Stimulated activated CD8-positive, alpha-beta memory T cell treated with anti-CD3 and anti-CD28 coated beads, Interleukin-12 subunit alpha, Interleukin-12 subunit beta, amount 100 ng/mL, for 1 hour (primary cell): ENCODE data around the gene C17orf113.

Experiments used
- DNase-seq: peaks from one replicate; pipeline ENCODE4 v3.0.0-alpha.2; 2020; ENCODE audit warnings: low read depth

Gene C17orf113

GRCh38 chr17:42072323-42073187, 22.2 kb upstream of the C17orf113 start:
- DNase-seq = no peak

DNA sequence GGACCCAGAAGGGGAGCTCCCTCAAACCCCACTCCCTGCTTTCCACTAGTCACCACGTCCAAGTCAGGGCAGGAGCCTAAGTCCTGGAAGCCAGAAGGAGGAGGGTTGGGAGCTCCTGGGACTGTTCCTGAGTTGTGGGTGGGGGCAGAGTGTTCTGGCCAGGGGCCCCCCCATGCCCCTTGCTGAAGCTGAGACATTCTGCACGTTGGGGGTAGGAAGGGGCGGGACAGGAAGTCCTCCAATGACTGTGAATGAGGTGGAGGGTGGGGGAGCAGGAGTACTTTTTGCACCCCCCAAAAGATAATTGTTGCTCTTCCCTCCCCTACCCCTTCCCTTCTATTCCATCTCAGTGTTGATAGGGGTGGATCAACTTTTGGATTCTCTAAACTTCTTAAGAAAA, 21.4 kb upstream of the C17orf113 start:
- no peak for DNase-seq

- no peak for DNase-seq
Measured at GRCh38 chr17:42068979-42069378, 18.6 kb upstream of the C17orf113 start.

- peak; percentile 59 for DNase-seq
Measured at GRCh38 chr17:42067371-42068091, 17.1 kb upstream of the C17orf113 start.

- DNase-seq = no peak
Measured at GRCh38 chr17:42065201-42065600, 14.8 kb upstream of the C17orf113 start.

- DNase-seq = no peak
Measured at GRCh38 chr17:42062681-42063080, 12.3 kb upstream of the C17orf113 start.

DNA sequence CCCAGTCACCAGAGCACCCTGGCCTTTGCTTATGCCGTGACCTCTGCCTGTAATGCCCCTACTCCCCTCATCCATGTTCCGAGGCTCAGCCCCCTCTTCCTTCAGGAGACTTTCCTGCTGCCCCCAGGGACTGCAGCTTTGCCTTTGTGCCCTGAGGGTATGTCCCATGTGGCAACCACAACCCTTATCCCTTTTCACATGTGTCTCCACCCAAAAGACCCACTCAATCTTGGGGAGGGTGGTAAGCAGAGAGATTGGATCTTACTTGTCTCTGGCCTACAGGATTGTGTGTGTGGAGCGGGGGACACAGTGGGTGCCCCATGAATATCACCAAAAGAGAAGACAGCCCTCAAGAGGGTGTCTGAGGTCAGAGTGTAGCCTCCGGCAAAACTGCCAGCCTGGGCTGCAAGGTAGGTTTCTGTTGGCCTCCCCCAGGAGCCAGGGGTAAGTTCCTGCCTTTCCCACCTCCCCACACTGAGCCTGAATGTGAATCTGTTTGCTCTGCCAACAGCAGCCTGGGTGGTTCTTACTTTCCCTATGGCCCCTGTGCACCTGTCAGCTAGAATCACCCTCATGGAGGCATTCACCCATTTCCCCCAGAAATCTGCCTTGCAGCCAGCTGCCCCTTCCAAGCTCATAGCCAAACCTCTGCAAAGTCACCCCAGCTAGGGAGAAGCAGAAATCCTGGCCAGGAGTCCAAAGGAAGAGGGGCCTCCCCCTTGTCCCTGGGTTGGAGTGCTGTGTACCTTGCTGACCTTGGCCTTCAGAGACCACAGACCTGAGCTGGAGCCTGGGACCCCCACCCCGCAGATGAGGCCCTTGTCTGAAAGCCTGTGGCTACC, 11.5 kb upstream of the C17orf113 start:
- no peak for DNase-seq

DNA sequence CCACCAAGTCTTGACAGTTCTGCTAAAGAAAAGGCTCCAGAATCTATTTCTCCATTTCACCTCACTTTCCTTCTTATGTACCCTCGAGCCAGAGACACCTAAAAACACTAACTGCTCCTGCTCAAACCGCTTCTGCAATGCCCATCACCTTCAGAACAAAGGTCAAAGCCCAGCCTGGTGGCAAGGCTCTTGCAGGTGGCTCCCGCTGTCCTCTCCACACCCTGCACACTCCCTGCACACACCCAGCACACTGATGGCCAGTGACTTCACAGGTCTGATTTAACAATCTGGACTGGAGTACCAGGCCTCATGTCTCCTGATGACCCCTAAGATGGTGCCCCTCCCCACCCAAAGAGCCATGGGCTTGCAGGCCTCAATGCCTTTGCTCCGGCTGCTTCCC, 9.8 kb upstream of the C17orf113 start:
- DNase-seq = no peak

DNA sequence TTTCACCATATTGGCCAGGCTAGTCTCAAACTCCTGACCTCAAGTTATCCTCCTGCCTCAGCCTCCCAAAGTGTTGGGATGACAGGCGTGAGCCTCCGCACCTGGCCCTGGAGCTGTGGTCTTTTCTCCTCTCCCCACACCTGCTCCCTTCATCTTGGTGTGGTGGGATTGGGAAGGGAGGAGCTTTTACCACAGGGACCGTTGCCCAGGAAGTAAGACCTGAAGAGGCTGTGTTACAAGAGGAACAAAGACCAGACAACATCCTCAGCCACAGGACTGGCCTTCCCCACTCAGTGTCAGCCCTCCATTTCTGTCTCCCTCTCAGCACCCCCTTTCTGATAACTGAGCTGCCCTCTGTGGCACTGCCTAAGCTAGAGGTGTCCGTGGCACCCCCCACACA, 9.4 kb upstream of the C17orf113 start:
- no peak for DNase-seq

GRCh38 chr17:42058063-42058462, 7.7 kb upstream of the C17orf113 start:
- no peak for DNase-seq

DNA sequence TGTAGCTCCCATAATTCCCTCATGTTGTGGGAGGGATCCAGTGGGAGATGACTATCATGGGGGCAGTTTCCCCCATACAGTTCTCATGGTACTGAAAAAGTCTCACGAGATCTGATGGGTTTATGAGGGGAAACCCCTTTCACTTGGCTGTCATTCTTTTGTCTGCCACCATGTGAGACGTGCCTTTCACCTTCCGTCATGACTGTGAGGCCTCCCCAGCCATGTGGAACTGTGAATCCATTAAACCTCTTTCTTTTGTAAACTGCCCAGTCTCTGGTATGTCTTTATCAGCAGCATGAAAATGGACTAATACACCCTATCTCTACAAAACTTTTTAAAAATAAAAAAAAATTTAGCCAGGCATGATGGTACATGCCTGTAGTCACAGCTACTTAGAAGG, 6.2 kb upstream of the C17orf113 start:
- DNase-seq = no peak

GRCh38 chr17:42055496-42055895, 5.1 kb upstream of the C17orf113 start:
- DNase-seq = no peak

DNA sequence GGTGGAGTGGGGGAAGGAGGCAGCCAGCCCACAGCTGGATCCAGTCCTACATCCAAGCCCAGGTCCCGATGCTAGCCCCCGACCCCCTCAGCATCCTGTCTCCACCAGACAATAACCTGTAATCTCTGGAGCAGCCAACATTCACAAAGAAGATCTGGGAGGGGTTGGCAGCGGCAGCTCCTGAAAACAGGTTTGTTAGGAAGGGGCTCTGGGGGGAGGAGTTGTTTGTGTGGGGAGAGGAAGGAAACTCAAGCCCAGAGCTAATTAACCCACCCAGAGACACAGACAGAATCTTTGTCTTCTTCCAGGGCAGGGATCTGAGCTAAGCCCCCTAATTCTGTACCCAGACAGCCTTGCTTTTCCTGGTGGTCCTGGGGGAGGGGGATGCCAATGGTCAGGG, 4.6 kb upstream of the C17orf113 start:
- no peak for DNase-seq

DNA sequence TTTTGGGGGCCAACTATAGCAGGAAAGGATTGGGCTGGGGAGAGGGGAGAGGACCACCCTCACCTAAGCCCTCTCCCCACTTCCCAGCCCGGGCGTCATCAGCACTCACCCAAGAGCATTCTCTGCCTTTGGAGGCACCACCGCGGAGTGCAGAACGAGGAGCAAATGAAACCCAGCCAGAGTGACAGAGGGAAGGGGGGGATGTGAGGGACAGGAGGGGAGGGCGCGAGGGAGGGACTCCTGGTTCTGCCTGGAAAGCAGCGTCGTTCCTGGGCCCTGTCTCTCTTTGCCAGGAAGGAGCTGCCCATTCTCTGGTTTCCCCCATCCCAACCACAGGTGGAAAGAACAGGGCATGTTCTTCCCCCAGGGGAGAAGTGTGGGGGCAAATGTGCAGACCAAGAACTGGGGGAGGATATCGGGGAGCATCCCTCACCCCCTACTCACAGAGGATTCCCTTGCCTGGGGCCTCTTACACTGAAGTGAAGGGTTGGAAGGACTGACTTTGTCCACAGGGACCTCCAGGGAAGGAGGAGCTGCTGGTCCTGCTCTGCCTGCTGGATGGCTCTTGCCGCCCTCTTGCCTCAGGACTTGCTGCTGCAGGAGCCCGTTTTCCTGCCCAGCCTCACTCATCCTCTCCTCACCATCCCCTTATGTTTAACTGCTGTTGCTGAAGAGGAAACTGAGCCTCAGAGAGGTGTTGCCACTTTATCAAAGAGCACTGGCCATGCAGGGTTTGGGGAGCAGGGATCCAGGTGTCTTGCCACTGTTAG, 3.5 kb upstream of the C17orf113 start:
- DNase-seq = no peak

DNA sequence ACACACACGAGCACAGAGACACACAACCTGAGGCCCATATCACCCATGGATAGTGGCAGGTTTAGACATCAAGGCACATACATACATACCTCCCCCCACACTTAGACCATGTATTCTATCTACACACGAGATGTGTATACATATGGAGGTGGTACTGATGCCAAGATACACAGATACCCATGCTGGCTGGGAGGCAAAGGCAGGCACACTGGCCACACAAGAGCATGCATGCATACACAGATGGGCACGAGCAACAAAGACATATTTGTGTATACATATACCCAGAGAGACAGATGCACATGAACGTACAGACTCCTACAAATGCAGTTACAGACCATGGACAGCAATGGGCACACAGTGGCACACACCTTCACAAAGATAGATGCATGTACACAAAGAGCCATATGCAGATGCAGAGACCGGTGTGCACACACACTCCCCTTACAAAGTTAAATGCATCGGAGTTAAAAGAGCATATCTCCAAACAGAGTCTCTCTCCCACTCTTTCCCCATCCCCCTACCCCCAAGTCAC, 2.0 kb upstream of the C17orf113 start:
- no peak for DNase-seq

DNA sequence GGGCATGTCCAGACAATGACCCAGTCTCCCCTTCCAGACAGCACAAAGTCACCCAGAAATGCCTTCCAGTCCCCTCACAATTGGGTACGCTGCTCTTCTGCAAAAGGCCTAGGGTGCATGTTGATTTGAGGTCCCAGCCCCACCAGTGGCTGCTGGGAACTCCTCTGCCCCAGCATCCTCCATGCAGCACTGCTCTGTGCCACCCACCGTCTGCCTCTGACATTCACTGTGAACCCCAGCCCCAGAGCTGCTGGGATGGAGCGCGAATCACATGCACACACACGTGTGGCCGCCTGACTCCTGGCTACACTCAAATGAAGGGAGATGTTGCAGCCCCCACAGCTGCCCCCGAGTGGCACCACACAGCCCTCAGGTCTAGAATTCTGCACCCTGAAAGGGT, 1.2 kb upstream of the C17orf113 start:
- no peak for DNase-seq

DNA sequence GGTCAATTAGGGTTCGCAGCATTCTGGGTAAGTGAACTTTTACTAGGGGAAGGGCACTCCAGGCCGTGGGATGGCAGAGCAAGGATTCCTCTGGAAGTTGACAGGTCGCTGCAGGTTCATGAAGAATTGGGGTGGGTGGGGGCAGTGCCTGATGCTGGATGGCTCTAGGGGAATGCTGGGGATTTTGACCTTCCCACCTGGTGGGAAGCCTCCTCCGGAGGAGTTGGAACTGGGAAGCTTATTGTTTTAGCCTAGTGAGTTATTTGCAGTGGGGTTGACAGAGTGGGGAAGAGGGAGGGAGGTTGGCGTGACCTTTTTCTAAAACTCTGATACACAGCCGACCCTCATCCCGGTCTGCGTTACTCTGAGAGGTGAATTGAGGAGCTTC, 606 bp upstream of the C17orf113 start:
- DNase-seq = no peak

DNA sequence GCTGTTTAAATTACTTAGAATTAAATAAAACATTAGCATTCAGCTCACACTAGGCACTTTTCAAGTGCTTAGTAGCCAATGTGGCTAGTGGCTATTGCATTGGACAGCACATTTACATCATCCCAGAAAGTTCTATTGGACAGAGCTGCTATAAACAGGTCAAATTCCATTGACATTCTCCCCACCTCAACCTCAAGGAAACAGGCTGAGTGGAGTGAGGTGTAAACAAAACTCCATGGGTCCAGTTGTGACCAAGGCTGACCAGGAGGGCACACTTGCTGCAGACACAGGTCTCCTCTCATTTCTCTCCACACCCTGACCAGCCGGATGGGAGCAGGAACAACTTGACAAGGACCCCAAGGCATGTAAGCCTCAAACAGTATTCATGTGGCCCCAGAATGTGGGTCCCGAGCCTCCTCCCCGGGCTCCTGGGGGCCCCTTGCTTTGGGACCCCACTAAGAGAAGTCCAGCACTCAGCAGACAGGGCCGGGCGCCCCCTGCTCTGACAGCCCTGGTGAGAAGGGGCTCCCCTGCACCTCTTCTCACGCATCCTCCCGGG, 488 bp downstream of the C17orf113 start:
- DNase-seq = no peak

DNA sequence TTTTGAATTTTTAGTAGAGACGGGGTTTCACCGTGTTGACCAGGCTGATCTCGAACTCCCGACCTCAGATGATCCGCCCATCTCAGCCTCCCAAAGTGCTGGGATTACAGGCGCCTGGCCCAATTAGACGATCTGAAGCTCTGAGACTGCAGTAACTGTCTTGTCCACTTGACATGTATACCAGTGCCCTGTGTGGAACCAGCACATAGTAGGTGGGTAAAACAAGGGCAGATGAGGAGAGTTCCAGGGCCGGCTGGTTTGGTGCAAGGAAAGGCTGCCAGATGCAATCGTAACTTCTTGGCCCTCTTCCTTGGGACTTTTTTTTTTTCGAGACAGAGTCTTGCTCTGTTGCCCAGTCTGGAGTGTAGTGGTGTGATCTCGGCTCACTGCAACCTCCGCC, 3.1 kb downstream of the C17orf113 start:
- no peak for DNase-seq

DNA sequence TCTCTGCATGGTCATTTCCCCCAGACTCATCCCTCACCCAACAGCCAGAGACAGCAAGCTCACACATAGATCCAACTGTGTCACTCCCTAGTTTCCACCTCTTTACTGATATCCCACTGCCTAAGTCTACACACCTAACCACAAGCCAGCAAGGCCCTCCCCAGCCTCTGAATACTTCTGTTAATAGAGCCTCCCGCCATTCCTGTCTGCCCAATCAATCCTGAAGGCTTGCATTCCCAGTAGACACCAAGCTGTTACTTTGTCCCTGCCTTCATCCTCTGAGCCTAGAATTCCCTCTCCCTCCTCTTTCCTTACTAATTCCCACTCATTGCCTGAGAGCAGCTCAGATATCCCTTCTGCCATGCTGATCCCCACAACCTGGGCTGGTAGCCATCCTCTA, 4.7 kb downstream of the C17orf113 start:
- DNase-seq = no peak

DNA sequence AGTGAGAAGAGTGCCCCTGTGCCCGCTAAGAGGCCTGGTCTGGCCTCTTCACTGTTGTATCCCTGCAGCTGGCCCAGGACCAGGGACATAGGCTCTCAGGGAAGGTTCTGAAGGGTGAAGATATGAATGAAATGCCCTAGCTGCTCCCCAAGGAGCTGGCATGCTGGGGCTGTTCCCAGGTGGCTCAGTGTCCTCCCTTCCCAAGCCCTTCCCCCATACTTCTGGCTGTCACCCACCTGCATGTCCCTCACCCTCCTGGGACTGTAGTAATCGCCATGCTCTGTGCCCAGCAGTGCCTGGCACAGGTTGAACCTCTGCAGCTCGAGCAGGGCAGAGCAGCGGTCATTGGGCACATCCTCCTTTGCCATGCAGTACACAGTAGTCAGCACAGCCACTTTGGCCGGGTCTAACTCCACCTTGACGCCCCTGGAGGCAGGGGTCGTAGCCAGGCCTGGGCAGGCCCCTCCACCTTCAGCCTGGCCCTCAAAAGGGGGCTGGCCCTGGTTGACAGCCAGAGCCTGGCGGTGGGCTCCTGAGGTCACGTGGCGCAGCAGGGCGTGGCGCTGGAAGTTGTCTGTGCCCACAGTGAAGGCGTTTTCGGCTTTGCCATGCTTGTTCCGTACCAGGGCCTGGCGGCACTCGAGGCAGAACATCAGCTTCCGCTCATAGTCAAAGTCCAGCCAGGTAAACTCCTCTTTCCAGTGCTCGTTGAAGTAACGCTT, 7.6 kb downstream of the C17orf113 start:
- no peak for DNase-seq
